RWPE1 (cell line): ENCODE measurements around the gene RUNX3.

Experiments
- CTCF ChIA-PET: fragments of 350-600 bp; sonication (Branson Sonifier 250); formaldehyde crosslinking; extraction: SDS; loops from one replicate; lab custom pipeline; 2021; lab: Yijun Ruan, JAX
- POLR2A ChIA-PET: fragments of 400-600 bp; formaldehyde crosslinking; extraction: SDS; loops from one replicate; lab custom pipeline; 2020; ENCODE audit warnings: antibody characterized with exemption; ENCODE audit not compliant: low non-redundant PET; lab: Yijun Ruan, JAX
- DNase-seq: peaks from one replicate; pipeline ENCODE4 v3.0.0; 2012; ENCODE audit warnings: low spot score
- H3K27ac ChIP-seq: fragments of 450-650 bp; 2 replicates; pipeline ENCODE4 v1.5.1; 2017
- CTCF ChIP-seq: fragments of 450-650 bp; conservative IDR thresholded peaks from 2 replicates; pipeline ENCODE4 v1.5.1; 2017; ENCODE audit warnings: low read depth, mild to moderate bottlenecking

Gene RUNX3

GRCh38 chr1:24905979-24906720 is 23.9 kb downstream of the RUNX3 start:
- no peak for DNase-seq
- no peak for TF ChIP-seq CTCF
- CTCF ChIA-PET = no interaction called here
- POLR2A ChIA-PET = no interaction called here
- H3K27ac ChIP-seq = no peak overlapping the region

- CTCF ChIA-PET = no interaction called here
- H3K27ac ChIP-seq = no peak overlapping the region
- POLR2A ChIA-PET = no interaction called here
- no peak for TF ChIP-seq CTCF
- DNase-seq = no peak
These were observed 24.6 kb downstream of the RUNX3 start for GRCh38 chr1:24905355-24905978.

GRCh38 chr1:24904731-24905354 is 25.2 kb downstream of the RUNX3 start:
- ChIA-PET CTCF (no interaction called here), POLR2A (no interaction called here)
- no peak for DNase-seq
- TF ChIP-seq CTCF = no peak
- no peak overlapping the region for H3K27ac ChIP-seq

GRCh38 chr1:24903955-24904730 is 25.9 kb downstream of the RUNX3 start:
- H3K27ac ChIP-seq = no peak overlapping the region
- DNase-seq = no peak
- POLR2A ChIA-PET = no interaction called here
- CTCF ChIA-PET = interaction anchor here (0.7 kb wide), 1 partner anchor 19 kb away, joined by 4 read pairs; no protein-coding TSS in a partner anchor
- no peak for TF ChIP-seq CTCF

GRCh38 chr1:24903560-24903954 is 26.5 kb downstream of the RUNX3 start:
- ChIA-PET CTCF (interaction anchor here (0.7 kb wide), 1 partner anchor 18 kb away, joined by 4 read pairs; no protein-coding TSS in a partner anchor), POLR2A (no interaction called here)
- H3K27ac ChIP-seq = no peak overlapping the region
- no peak for TF ChIP-seq CTCF
- DNase-seq = no peak

GRCh38 chr1:24903011-24903461 is 27.0 kb downstream of the RUNX3 start:
- H3K27ac ChIP-seq = no peak overlapping the region
- ChIA-PET POLR2A (no interaction called here), CTCF (no interaction called here)
- DNase-seq = no peak
- TF ChIP-seq CTCF = no peak
